HPDE6-E6E7 (cell line): ENCODE results near the gene ZSWIM8.

Experiments used
- DNase-seq: peaks from one replicate; pipeline ENCODE4 v3.0.0; 2011; ENCODE audit warnings: missing footprints; ENCODE audit errors: extremely low spot score

Gene ZSWIM8

DNA sequence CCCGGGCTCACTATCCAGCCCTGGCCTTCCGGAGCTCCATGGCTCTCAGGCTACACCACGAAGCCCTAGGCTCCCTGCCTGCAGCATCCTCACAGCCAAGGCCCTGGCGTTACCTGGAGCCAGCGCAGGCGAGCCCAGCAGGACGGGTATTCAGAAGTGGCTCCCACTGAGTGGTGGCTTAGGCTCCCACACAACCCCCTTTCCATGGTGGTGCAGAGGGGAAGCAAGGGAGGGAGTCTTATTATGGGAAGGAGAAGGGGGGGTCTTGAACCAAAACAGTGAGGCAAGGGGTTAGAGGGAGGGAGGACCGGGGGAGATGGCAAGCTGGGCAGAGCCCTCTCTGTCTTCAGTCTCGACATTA, 55.6 kb downstream of the ZSWIM8 start:
- DNase-seq, result no peak

DNA sequence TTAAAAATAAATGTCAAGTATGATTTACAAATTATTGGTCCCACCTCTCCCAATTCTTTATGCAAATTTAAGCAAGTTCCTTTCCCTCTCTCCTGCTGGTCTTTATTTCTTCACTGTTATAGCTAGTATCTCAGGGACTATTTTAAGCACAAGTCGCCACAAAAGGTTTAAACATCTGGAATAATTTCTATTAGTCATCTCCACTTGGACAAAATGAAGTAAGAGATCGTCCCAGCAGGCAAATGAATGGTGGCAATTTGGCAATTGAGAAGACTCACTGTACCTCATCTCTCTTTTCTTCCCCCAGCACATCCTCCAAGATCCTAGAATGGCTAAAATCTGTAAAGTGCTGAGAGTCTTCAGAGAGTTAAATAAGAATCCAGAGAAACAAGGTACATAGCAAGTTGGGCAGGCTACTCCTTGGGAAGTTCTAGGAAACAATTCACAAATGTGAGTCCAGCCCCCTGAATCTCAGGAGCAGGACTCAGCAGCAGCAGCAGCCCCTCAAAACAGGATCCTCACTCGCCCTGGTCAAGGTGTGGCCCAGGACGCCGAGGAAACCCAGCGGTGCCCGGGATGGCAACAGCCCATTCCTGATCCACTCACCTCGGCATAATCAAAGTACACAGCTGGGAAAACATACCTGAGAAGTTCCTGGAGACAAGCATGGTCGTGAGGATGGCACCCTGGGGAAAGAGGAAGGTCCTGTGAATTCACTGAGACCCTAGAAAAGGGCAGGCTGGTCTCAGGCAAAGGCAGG, 56.3 kb downstream of the ZSWIM8 start:
- DNase-seq, result no peak

DNA sequence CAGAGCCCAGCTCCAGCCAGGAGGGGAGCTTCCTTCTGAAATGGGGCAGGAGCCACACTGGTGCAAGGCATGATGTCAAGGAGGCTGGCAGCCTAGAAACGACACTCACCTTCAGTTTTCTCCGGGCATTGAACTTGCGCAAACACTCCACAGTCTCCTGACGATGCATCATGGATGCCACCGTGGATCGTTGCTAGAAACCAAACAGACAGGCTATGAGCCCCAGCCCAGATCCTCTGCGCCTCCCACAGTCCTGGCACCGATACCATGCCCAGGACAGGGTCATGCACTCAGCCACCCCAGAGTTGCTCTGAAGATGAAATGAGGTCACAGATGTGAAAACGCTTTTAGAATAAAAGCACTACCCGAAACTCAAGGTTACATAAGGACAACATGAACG, 56.9 kb downstream of the ZSWIM8 start:
- no peak for DNase-seq

DNA sequence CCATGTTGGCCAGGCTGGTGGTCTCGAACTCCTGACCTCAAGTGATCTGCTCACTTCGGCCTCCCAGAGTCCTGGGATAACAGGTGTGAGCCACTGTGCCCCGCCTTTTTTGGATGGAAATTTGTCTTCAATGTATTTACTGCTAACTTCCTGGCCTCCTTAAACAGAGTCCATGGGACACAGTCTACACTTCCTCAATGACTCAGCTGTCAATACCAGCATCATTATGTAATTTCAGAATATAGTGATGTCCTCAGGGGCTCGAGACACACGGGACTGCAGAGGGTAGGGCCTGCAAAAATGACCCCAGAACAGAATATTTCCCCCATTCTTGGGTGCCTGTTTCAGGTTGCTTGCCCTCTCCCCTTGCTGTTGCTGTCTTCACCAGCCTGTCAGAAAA, 57.9 kb downstream of the ZSWIM8 start:
- DNase-seq, result no peak

DNA sequence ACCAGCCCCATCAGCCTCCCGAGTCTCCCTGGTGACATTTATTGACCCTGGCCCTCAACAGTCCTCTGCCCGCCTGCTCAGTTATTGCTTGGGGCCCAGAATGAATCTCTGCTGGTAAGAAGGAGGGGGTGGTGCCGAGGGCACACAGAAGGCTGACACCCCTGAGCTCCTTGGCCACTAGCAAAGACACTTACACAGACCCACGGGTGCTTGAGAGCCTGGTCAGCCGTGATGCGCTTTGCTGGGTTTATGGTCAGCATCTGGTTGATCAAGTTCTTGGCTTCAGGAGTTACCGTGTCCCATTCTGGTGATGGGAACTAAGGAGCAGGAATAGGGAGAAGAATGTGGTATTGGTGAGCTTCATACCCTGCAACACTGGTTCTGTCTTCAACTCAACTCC, 61.6 kb downstream of the ZSWIM8 start:
- DNase-seq, result no peak

DNA sequence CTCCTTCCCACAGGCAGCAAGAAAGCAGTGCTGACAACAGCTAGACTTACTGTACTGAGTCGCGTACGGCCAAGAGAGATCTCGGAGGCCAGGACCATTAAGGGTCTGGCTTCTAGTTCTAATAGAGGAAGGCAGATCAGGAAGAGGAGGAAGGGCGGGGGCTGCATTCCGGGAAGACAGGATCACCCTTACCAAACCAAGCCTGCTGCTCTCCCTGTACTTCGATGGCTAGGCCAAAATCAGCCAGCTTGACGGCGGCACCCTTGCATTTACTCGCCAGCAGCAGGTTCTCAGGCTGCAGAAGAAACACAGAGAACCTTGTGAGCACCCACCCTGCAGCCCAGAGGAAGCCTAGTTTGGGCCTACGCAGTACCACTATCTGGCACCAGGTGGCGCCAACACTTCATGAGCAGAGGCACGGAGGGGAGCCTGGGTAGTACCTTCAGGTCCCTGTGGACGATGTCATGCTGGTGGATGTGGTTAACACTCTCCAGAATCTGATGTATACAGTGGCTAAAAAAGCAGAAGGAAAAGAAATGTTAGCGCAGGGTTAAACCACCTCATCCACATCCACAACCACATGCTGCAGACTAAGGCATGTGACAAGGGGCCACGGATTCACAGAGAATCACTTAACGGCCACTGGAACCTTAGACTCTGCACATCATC, 63.5 kb downstream of the ZSWIM8 start:
- peak; percentile 83 for DNase-seq

DNA sequence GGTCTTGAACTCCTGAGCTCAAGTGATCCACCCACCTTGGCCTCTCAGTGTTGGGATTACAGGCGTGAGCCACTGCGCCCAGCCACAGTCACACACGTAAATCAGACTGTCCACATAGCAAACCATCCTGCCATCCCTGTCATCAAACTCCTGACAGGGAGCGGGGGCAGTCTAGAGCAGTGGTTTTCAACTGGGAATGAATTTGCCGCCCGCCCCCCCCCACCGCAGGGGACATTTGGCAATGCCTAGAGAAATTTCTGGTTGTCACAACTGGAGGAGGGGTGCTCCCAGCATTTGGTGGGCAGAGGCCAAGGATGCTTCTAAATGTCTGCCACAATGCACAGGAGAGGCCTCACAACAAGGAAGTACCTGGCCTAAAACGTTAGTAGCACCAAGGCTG, 64.8 kb downstream of the ZSWIM8 start:
- no peak for DNase-seq

DNA sequence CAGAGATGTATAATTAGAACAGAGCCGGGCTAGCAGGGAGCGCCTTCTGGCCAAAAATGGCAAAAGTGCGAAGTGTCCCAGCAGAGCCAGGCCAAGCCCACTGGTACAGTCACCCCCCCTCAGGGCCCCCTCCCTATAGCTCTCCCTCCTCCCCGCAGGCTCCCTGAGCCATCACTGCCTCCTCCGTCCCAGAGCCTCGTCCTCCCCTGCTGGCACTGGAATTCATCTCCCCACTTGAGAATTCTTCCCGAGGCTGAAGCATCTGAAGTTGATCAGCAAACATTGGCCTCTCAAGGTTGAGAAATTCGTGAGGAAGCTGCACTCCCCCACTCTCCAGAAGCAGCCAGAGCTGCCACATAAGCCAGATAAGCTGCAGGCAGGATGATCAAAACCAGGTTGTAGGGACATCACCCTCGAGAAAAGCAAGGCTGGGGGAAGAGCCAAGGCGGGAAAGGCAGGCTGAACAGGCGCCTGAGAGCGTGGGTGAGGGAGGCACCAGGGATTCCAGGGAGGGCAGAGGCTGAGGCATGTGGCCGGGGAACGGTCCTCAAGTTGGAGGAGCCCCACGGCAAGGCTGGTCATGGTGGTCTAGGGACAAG, 65.6 kb downstream of the ZSWIM8 start:
- no peak for DNase-seq
